GM19238 (cell line): ENCODE results near the gene TTYH2.

ENCODE experiments used
- DNase-seq: peaks from one replicate; pipeline ENCODE4 v3.0.0; 2011; ENCODE audit warnings: low spot score; ENCODE audit not compliant: insufficient read length

TTYH2 gene

GRCh38 chr17:74234486-74234885 lies 21.1 kb downstream of the TTYH2 start:
- DNase-seq, result no peak

GRCh38 chr17:74235040-74235581 lies 21.7 kb downstream of the TTYH2 start:
- peak; percentile 47 for DNase-seq

GRCh38 chr17:74235911-74236371 lies 22.6 kb downstream of the TTYH2 start:
- no peak for DNase-seq

- DNase-seq, result no peak
Measured at GRCh38 chr17:74237321-74237720, 23.9 kb downstream of the TTYH2 start.

- DNase-seq, result no peak
Measured at GRCh38 chr17:74239172-74239571, 25.8 kb downstream of the TTYH2 start.

GRCh38 chr17:74240618-74241205 lies 27.3 kb downstream of the TTYH2 start:
- DNase-seq, result no peak

- no peak for DNase-seq
Measured at GRCh38 chr17:74241431-74241830, 28.1 kb downstream of the TTYH2 start.

GRCh38 chr17:74241847-74242246 lies 28.5 kb downstream of the TTYH2 start:
- no peak for DNase-seq

GRCh38 chr17:74243013-74243755 lies 29.8 kb downstream of the TTYH2 start:
- no peak for DNase-seq

GRCh38 chr17:74244128-74244527 lies 30.8 kb downstream of the TTYH2 start:
- DNase-seq, result no peak

- no peak for DNase-seq
Measured at GRCh38 chr17:74244548-74244947, 31.2 kb downstream of the TTYH2 start.

GRCh38 chr17:74245145-74245831 lies 31.9 kb downstream of the TTYH2 start:
- DNase-seq, result no peak

GRCh38 chr17:74245871-74246270 lies 32.5 kb downstream of the TTYH2 start:
- no peak for DNase-seq

- no peak for DNase-seq
Measured at GRCh38 chr17:74249590-74250270, 36.4 kb downstream of the TTYH2 start.

- DNase-seq, result no peak
Measured at GRCh38 chr17:74250324-74250995, 37.1 kb downstream of the TTYH2 start.

- DNase-seq, result no peak
Measured at GRCh38 chr17:74251051-74251450, 37.7 kb downstream of the TTYH2 start.

- no peak for DNase-seq
Measured at GRCh38 chr17:74251569-74251968, 38.2 kb downstream of the TTYH2 start.

- no peak for DNase-seq
Measured at GRCh38 chr17:74252211-74252610, 38.8 kb downstream of the TTYH2 start.

GRCh38 chr17:74253036-74253435 lies 39.7 kb downstream of the TTYH2 start:
- no peak for DNase-seq

GRCh38 chr17:74257311-74257710 lies 43.9 kb downstream of the TTYH2 start:
- DNase-seq, result no peak
